PC-3 (cell line): ENCODE results near the gene SEMA5A. TPM values are rescaled to one million over a fixed set of nuclear protein-coding genes. Genes with fewer than 3 reads are reported as not detected.
A peak's percentile ranks its signal among the peaks of the same experiment; 100 is the strongest.

Source experiments
- ATAC-seq: fragments of 200-7000 bp; cut with Tn5 transposase; 2 replicates; pipeline ENCODE4 v1.9.1; 2020; ENCODE audit warnings: mild to moderate bottlenecking, moderate library complexity
- BruUV-seq: library from RNA; stranded (reverse); fragments of 400-500 nt; replicated peaks from 2 replicates; lab custom pipeline; 2021; lab: Mats Ljungman, UMichigan
- CTCF ChIA-PET: fragments of 300-600 bp; sonication (Branson Sonifier 250); formaldehyde crosslinking; loops from one replicate; lab custom pipeline; 2022; ENCODE audit warnings: antibody characterized with exemption; lab: Charles Lee
- POLR2A ChIA-PET: fragments of 300-600 bp; sonication (Branson Sonifier 250); formaldehyde crosslinking; loops from one replicate; lab custom pipeline; 2022; ENCODE audit warnings: antibody characterized with exemption; ENCODE audit not compliant: unreplicated experiment; lab: Charles Lee
- DNase-seq: peaks from one replicate; pipeline ENCODE4 v3.0.0-alpha.2; 2015
- H2AFZ ChIP-seq: fragments of 300-600 bp; sonication (generic); 2 replicates; pipeline ENCODE4 v1.6.0; 2016; ENCODE audit warnings: antibody characterized with exemption, low read length
- H3F3A ChIP-seq: fragments of 300-600 bp; sonication (generic); one replicate; pipeline ENCODE4 v1.6.0; 2017; ENCODE audit warnings: antibody characterized with exemption, low read length, control low read depth, mild to moderate bottlenecking; ENCODE audit not compliant: unreplicated experiment
- H3K27ac ChIP-seq: fragments of 300-600 bp; sonication (generic); 2 replicates; pipeline ENCODE4 v1.5.1; 2016; ENCODE audit warnings: mild to moderate bottlenecking, low read length
- H3K27me3 ChIP-seq: fragments of 300-600 bp; sonication (generic); 2 replicates; pipeline ENCODE4 v1.6.1; 2016; ENCODE audit warnings: low read length, mixed read lengths
- H3K36me3 ChIP-seq: fragments of 300-600 bp; sonication (generic); 2 replicates; pipeline ENCODE4 v1.6.1; 2016; ENCODE audit warnings: low read depth, mixed run types, low read length, mixed read lengths
- H3K4me1 ChIP-seq: fragments of 300-600 bp; sonication (generic); 2 replicates; pipeline ENCODE4 v1.5.1; 2016; ENCODE audit warnings: low read length; ENCODE audit not compliant: insufficient read depth
- H3K4me2 ChIP-seq: fragments of 300-600 bp; sonication (generic); 2 replicates; pipeline ENCODE4 v1.6.0; 2016; ENCODE audit warnings: low read length
- H3K4me3 ChIP-seq: fragments of 300-600 bp; sonication (generic); 2 replicates; pipeline ENCODE4 v1.5.1; 2016; ENCODE audit warnings: mild to moderate bottlenecking, low read length, mixed read lengths
- H3K79me2 ChIP-seq: fragments of 300-600 bp; sonication (generic); 2 replicates; pipeline ENCODE4 v1.6.1; 2017; ENCODE audit warnings: low read length, mixed read lengths
- H3K9ac ChIP-seq: fragments of 300-600 bp; sonication (generic); 2 replicates; pipeline ENCODE4 v1.6.0; 2016; ENCODE audit warnings: mild to moderate bottlenecking, low read length
- H3K9me2 ChIP-seq: fragments of 300-600 bp; sonication (generic); replicated peaks from 2 replicates; pipeline ENCODE4 v1.6.1; 2016; ENCODE audit warnings: mixed run types, low read length, mixed read lengths
- H3K9me3 ChIP-seq: fragments of 300-600 bp; sonication (generic); 2 replicates; pipeline ENCODE4 v1.6.1; 2016; ENCODE audit warnings: low read length, mixed read lengths
- H4K20me1 ChIP-seq: fragments of 300-600 bp; sonication (generic); 2 replicates; pipeline ENCODE4 v1.6.1; 2016; ENCODE audit warnings: low read length, mixed read lengths
- CTCF ChIP-seq: fragments of 300-600 bp; sonication (generic); conservative IDR thresholded peaks from 2 replicates; pipeline ENCODE4 v1.5.1; 2017; ENCODE audit warnings: antibody characterized with exemption, low read depth, mild to moderate bottlenecking, low read length
- EZH2 ChIP-seq: fragments of 300-600 bp; sonication (generic); IDR thresholded peaks from one replicate; pipeline ENCODE4 v1.6.1; 2017; ENCODE audit warnings: antibody characterized with exemption, mild to moderate bottlenecking, low read length; ENCODE audit not compliant: unreplicated experiment
- EZH2phosphoT487 ChIP-seq: fragments of 300-600 bp; sonication (generic); IDR thresholded peaks from 2 replicates; pipeline ENCODE4 v1.6.1; 2018; ENCODE audit warnings: mild to moderate bottlenecking, antibody characterized with exemption, low read length, borderline replicate concordance
- intact Hi-C: fragments of 100-400 bp; cut with micrococcal nuclease; formaldehyde crosslinking; loops from 2 replicates; pipeline ENCODE4 v1.9.0; 2023
- total RNA-seq: library from RNA; depleted of rRNA; stranded (reverse); fragments of >200 nt; gene quantifications from 2 replicates; pipeline ENCODE4 v1.2.3, GENCODE V29; 2014

Gene SEMA5A
- total RNA-seq, 1 experiment from 2014 or later: 4.4 TPM

GRCh38 chr5:9544056-9544455, 1.8 kb downstream of the SEMA5A start:
- Histone ChIP-seq H3K9ac (peak overlapping the region; percentile 37; the same call in 1 of the 2 replicates), H3K4me3 (peak overlapping the region; percentile 76), H3K9me2 (no peaks in the 10 kb centered on the region), H2AFZ (peak overlapping the region; percentile 89), H3K4me2 (peak overlapping the region; percentile 94), H3K79me2 (no peaks in the 10 kb centered on the region), H3K9me3 (no peaks in the 10 kb centered on the region), H3K36me3 (no peaks in the 10 kb centered on the region), H3K27me3 (no peaks in the 10 kb centered on the region), H3K27ac (no peak overlapping the region), H3F3A (no peaks in the 10 kb centered on the region), H4K20me1 (no peaks in the 10 kb centered on the region), H3K4me1 (peaks cover 9% of the 10 kb centered on the region; the same call in 1 of the 2 replicates)
- BruUV-seq: TSS peak; percentile 38
- no peak for DNase-seq
- intact Hi-C loops: loop anchor here (1.0 to 10.0 kb wide), 6 partner anchors 102 to 691 kb away; no protein-coding TSS in a partner anchor
- TF ChIP-seq EZH2phosphoT487: no peak
- no peak for TF ChIP-seq CTCF
- no peak for TF ChIP-seq EZH2
- ChIA-PET POLR2A (interaction anchor here (0.6 to 1.0 kb wide), 2 partner anchors 39 to 88 kb away, joined by 3 to 14 read pairs; no protein-coding TSS in a partner anchor), CTCF (interaction anchor here (0.6 to 0.8 kb wide), 3 partner anchors 31 to 106 kb away, joined by 3 to 6 read pairs (median 3); no protein-coding TSS in a partner anchor)
- ATAC-seq: peak; percentile 3

- no peak for TF ChIP-seq EZH2phosphoT487
- no peak for TF ChIP-seq EZH2
- no peak for TF ChIP-seq CTCF
- no peaks in the 10 kb centered on the region for H3K9me3 ChIP-seq
- H4K20me1 ChIP-seq: no peaks in the 10 kb centered on the region
- H3K27ac ChIP-seq: no peak overlapping the region
- no peaks in the 10 kb centered on the region for H3K9me2 ChIP-seq
- CTCF ChIA-PET: interaction anchor here (0.6 to 0.8 kb wide), 2 partner anchors 30 to 103 kb away, joined by 3 to 6 read pairs; no protein-coding TSS in a partner anchor
- peaks cover 9% of the 10 kb centered on the region; the same call in 1 of the 2 replicates for H3K4me1 ChIP-seq
- H3K36me3 ChIP-seq: no peaks in the 10 kb centered on the region
- H3F3A ChIP-seq: no peaks in the 10 kb centered on the region
- ATAC-seq (no peak), DNase-seq (no peak)
- peak overlapping the region; percentile 89 for H2AFZ ChIP-seq
- no peak overlapping the region for H3K9ac ChIP-seq
- intact Hi-C loops: loop anchor here (5.0 to 10.0 kb wide), 4 partner anchors 101 to 691 kb away; no protein-coding TSS in a partner anchor
- BruUV-seq: no TSS peak
- no peaks in the 10 kb centered on the region for H3K27me3 ChIP-seq
- H3K4me3 ChIP-seq: peak overlapping the region; percentile 76
- H3K79me2 ChIP-seq: no peaks in the 10 kb centered on the region
- H3K4me2 ChIP-seq: peak overlapping the region; percentile 94
- POLR2A ChIA-PET: interaction anchor here (0.6 to 1.0 kb wide), 3 partner anchors 39 to 247 kb away, joined by 3 to 14 read pairs (median 11); no protein-coding TSS in a partner anchor
Measured at GRCh38 chr5:9543311-9543920, 2.5 kb downstream of the SEMA5A start.

- no peaks in the 10 kb centered on the region for H3K79me2 ChIP-seq
Measured at GRCh38 chr5:9540791-9541190, 5.1 kb downstream of the SEMA5A start.

More at GRCh38 chr5:9540791-9541190, 5.1 kb downstream of the SEMA5A start:
- Histone ChIP-seq H3K9me3 (no peaks in the 10 kb centered on the region), H4K20me1 (no peaks in the 10 kb centered on the region), H3F3A (no peaks in the 10 kb centered on the region), H3K4me2 (no peak overlapping the region), H3K27me3 (no peaks in the 10 kb centered on the region), H3K4me3 (no peak overlapping the region), H2AFZ (no peak overlapping the region), H3K4me1 (peaks cover 9% of the 10 kb centered on the region; the same call in 1 of the 2 replicates), H3K9me2 (no peaks in the 10 kb centered on the region), H3K36me3 (no peaks in the 10 kb centered on the region), H3K27ac (no peak overlapping the region), H3K9ac (no peak overlapping the region)
- DNase-seq (no peak), ATAC-seq (no peak)
- no TSS peak for BruUV-seq
- POLR2A ChIA-PET: no interaction called here
- CTCF ChIA-PET: no interaction called here
- intact Hi-C loops: loop anchor here (5.0 to 10.0 kb wide), 4 partner anchors 98 to 694 kb away; no protein-coding TSS in a partner anchor
- TF ChIP-seq CTCF: no peak
- no peak for TF ChIP-seq EZH2phosphoT487
- TF ChIP-seq EZH2: no peak
